GM12878 (cell line): ENCODE measurements around the gene TIMM22. TPM values are rescaled to one million over a fixed set of nuclear protein-coding genes. Genes with fewer than 3 reads are reported as not detected.

Experiments
- ATAC-seq: fragments of 200-7000 bp; cut with Tn5 transposase; 3 replicates; pipeline ENCODE4 v1.9.1; 2020; ENCODE audit warnings: mild to moderate bottlenecking, moderate library complexity
- BruUV-seq: library from RNA; stranded (reverse); fragments of 400-500 nt; replicated peaks from 2 replicates; lab custom pipeline; 2021; lab: Mats Ljungman, UMichigan
- CTCF ChIA-PET: fragments of 300-600 bp; sonication (Branson Sonifier 250); formaldehyde crosslinking; extraction: SDS; loops from one replicate; lab custom pipeline; 2021; ENCODE audit warnings: inconsistent platforms; lab: Yijun Ruan, JAX
- POLR2A ChIA-PET: fragments of 350-600 bp; formaldehyde crosslinking; extraction: SDS; loops from one replicate; lab custom pipeline; 2021; ENCODE audit warnings: inconsistent platforms; lab: Charles Lee
- RAD21 ChIA-PET: fragments of 300-600 bp; sonication (Branson Sonifier 250); formaldehyde crosslinking; loops from one replicate; lab custom pipeline; 2023; ENCODE audit warnings: antibody characterized with exemption; ENCODE audit not compliant: unreplicated experiment; lab: Charles Lee
- SMC1A ChIA-PET: fragments of 300-600 bp; sonication (Branson Sonifier 250); formaldehyde crosslinking; loops from one replicate; lab custom pipeline; 2023; ENCODE audit not compliant: unreplicated experiment, uncharacterized antibody; lab: Charles Lee
- DNase-seq: peaks from one replicate; pipeline ENCODE4 v3.0.0-alpha.2; 2011; ENCODE audit warnings: low read depth, low spot score
- FAIRE-seq: peaks from 3 replicates; lab custom pipeline; 2011; peaks lifted over from hg19 to GRCh38; lab: Jason Lieb, UNC
- H2AFZ ChIP-seq: 2 replicates; pipeline ENCODE4 v1.6.0; 2011; ENCODE audit warnings: low read depth, low read length, control low read depth; ENCODE audit not compliant: control insufficient read depth
- H3K27ac ChIP-seq: 2 replicates; pipeline ENCODE4 v1.5.1; 2011; ENCODE audit warnings: control low read depth; ENCODE audit not compliant: control insufficient read depth, insufficient read depth
- H3K27me3 ChIP-seq, 2 experiments: replicated peaks in 1 of 2; 2 replicates each; pipeline versions ENCODE4 v1.6.0 to v1.6.1; 2011; ENCODE audit warnings: low read length in 1 of 2; ENCODE audit not compliant: control insufficient read depth in 2 of 2, insufficient read depth in 2 of 2
- H3K36me3 ChIP-seq, 2 experiments: 2 replicates each; pipeline ENCODE4 v1.5.1; 2011; ENCODE audit warnings: low read length in 1 of 2; ENCODE audit not compliant: control insufficient read depth in 2 of 2, insufficient read depth in 2 of 2
- H3K4me1 ChIP-seq: 2 replicates; pipeline ENCODE4 v1.6.1; 2011; ENCODE audit warnings: mild to moderate bottlenecking, low read length, moderate library complexity, mixed read lengths; ENCODE audit not compliant: control insufficient read depth, insufficient read depth
- H3K4me2 ChIP-seq: 2 replicates; pipeline ENCODE4 v1.6.0; 2011; ENCODE audit warnings: control low read depth; ENCODE audit not compliant: control insufficient read depth, insufficient read depth
- H3K4me3 ChIP-seq: fragments of 200-600 bp; sonication (generic); 2 replicates; pipeline ENCODE4 v1.5.1; 2016
- H3K79me2 ChIP-seq: 2 replicates; pipeline ENCODE4 v1.6.0; 2011; ENCODE audit warnings: low read length; ENCODE audit not compliant: control insufficient read depth, insufficient read depth
- H3K9ac ChIP-seq: 2 replicates; pipeline ENCODE4 v1.8.0; 2011; ENCODE audit warnings: low read length, control low read depth, mixed read lengths; ENCODE audit not compliant: control insufficient read depth, insufficient read depth
- H3K9me3 ChIP-seq: replicated peaks from 3 replicates; pipeline ENCODE4 v1.5.1; 2011; ENCODE audit warnings: mild to moderate bottlenecking, low read length; ENCODE audit not compliant: control insufficient read depth, insufficient read depth
- H4K20me1 ChIP-seq: 2 replicates; pipeline ENCODE4 v1.6.0; 2011; ENCODE audit not compliant: control insufficient read depth, insufficient read depth
- CHD4 ChIP-seq: fragments of 200-600 bp; sonication (generic); IDR thresholded peaks from 2 replicates; pipeline ENCODE4 v1.6.1; 2016; ENCODE audit warnings: mild to moderate bottlenecking
- CTCF ChIP-seq, 3 experiments: IDR thresholded peaks in 2 of 3; conservative IDR thresholded peaks in 1 of 3; 2 replicates each; pipeline ENCODE4 v1.5.1; 2011; ENCODE audit warnings: low read depth in 3 of 3, low read length in 3 of 3, mild to moderate bottlenecking in 3 of 3, control low read depth in 2 of 3, moderate library complexity in 2 of 3, inconsistent platforms in 1 of 3, mixed read lengths in 1 of 3; ENCODE audit not compliant: control insufficient read depth in 2 of 3, insufficient read depth in 1 of 3; ENCODE audit errors: extremely low read depth in 1 of 3
- CUX1 ChIP-seq: IDR thresholded peaks from 2 replicates; pipeline ENCODE4 v1.6.1; 2012; ENCODE audit warnings: improper control_type of control experiment, low read depth, low read length; ENCODE audit not compliant: insufficient replicate concordance
- FOXK2 ChIP-seq: fragments of 450-650 bp; IDR thresholded peaks from 2 replicates; pipeline ENCODE4 v1.6.1; 2017; ENCODE audit warnings: mild to moderate bottlenecking, moderate library complexity
- MAX ChIP-seq: IDR thresholded peaks from 2 replicates; pipeline ENCODE4 v1.6.1; 2012; ENCODE audit warnings: low read depth, low read length, improper control_type of control experiment
- MEF2A ChIP-seq: IDR thresholded peaks from 2 replicates; pipeline ENCODE4 v1.6.1; 2011; ENCODE audit warnings: low read depth, mild to moderate bottlenecking, low read length, moderate library complexity; ENCODE audit not compliant: insufficient read depth
- ZNF24 ChIP-seq: fragments of 450-650 bp; IDR thresholded peaks from 2 replicates; pipeline ENCODE4 v1.6.1; 2017; ENCODE audit warnings: antibody characterized with exemption, mild to moderate bottlenecking
- WGBS: methylation state at CpG from one replicate; pipeline ENCODE4 v1.1.6; 2016; ENCODE audit warnings: low lambda C conversion rate; ENCODE audit not compliant: insufficient replicate concordance, insufficient coverage; ENCODE audit errors: missing lambda C conversion rate; 5-methylcytosine and 5-hydroxymethylcytosine counted together
- in situ Hi-C: fragments of 300-500 bp; cut with MboI; formaldehyde crosslinking; loops from 9 replicates; pipeline ENCODE4 v1.14.3; 2018; ENCODE audit warnings: mixed read lengths
- intact Hi-C: fragments of 100-400 bp; cut with micrococcal nuclease; formaldehyde crosslinking; loops from one replicate; pipeline ENCODE4 v1.14.2; 2022; ENCODE audit not compliant: unreplicated experiment
- polyA plus RNA-seq, 11 experiments: library from polyadenylated mRNA; depleted of rRNA in 4 of 11; unstranded in 6 of 11; stranded (reverse) in 5 of 11; fragments of >200 nt; fragmentation: Nextera tagmentation in 4 of 11; fragmentation: Illumina TruSeq in 1 of 11; extraction: Ambion mirVana in 4 of 11; extraction: Trizol in 1 of 11; gene quantifications; 1 replicate in 1 of 11; 2 replicates in 10 of 11; pipeline versions ENCODE4 v1.2.1 to v1.2.3, GENCODE V29; 2011 to 2016; ENCODE audit warnings: inconsistent platforms in 2 of 11, missing spikeins in 2 of 11, low read depth in 1 of 11
- total RNA-seq, 4 experiments: library from RNA; depleted of rRNA in 3 of 4; stranded (reverse); fragments of >200 nt in 3 of 4; fragmentation: Illumina TruSeq in 1 of 4; extraction: Trizol in 1 of 4; gene quantifications; 2 replicates each; pipeline versions ENCODE4 v1.2.1 to v1.2.3, GENCODE V29; 2013 to 2021
- TF ChIP-seq, protein P1 (sequence below): IDR thresholded peaks from 2 replicates; pipeline ENCODE4 v1.6.1; 2012; ENCODE audit warnings: low read length, inconsistent platforms
- TF ChIP-seq, protein P2 (sequence below): IDR thresholded peaks from 2 replicates; pipeline ENCODE4 v1.6.1; 2012; ENCODE audit warnings: mild to moderate bottlenecking, low read depth, low read length

Gene TIMM22
- total and polyA plus RNA-seq, 10 of the 15 experiments (the other 5 are each of a cell fraction or from before 2014, with no cell fraction given) = 4.4 to 25.0 (median 10.6) TPM

DNA sequence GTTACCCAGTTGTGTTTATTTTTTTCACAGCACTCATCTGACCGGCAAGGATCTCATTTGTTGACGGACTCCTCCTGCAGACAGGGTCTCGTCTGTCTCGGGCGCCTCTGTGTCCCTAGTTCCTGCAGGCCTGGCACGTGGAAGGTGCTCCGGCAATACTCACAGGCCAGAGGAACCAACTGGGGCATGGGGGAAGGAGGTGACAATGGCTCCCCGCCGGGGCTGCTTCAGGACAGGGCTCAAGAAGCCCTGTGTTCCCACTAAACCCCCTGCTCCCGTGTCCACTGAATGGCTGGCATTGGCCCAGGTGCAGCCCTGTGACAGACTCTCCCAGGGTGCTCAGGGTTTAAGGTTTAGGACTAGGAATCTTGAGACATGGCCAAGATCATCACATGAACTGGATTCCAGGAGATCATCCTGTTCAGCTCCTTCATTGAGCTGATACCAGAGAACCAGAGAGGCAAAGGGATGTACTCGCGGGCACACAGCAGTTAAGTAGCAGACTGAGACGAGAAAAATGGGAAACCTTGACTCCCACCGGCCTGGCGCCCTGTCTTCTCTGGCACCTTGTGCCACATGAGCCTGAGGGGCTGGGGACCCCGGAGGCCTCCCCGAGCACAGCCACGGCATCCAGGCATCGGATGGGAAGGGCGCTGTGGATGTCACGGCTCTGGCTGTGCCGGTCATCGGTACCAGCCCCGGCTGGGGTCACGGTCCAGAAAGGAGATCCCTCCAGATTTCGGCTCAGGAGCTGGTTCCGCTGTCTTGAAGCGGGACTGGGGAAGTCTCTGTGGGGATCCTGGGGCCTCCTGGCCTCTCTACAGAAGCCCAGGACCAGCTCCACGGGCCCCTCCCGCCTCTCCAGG, 29.0 kb downstream of the TIMM22 start:
- FAIRE-seq = no peak
- TF ChIP-seq MEF2A (no peak), MAX (no peak), CUX1 (no peak), CHD4 (no peak), CTCF (IDR thresholded peaks at IDR 0.05 in 2 of 3, conservative IDR thresholded peaks at IDR 0.05 in 1 of 3; ENCODE audit: control insufficient read depth in 2 of 3, extremely low read depth in 1 of 3, insufficient read depth in 1 of 3, low read depth in 3 of 3, low read length in 3 of 3) (no peak), ZNF24 (no peak), FOXK2 (no peak)
- TF ChIP-seq, protein P1, sequence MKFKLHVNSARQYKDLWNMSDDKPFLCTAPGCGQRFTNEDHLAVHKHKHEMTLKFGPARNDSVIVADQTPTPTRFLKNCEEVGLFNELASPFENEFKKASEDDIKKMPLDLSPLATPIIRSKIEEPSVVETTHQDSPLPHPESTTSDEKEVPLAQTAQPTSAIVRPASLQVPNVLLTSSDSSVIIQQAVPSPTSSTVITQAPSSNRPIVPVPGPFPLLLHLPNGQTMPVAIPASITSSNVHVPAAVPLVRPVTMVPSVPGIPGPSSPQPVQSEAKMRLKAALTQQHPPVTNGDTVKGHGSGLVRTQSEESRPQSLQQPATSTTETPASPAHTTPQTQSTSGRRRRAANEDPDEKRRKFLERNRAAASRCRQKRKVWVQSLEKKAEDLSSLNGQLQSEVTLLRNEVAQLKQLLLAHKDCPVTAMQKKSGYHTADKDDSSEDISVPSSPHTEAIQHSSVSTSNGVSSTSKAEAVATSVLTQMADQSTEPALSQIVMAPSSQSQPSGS = no peak
- TF ChIP-seq, protein P2, sequence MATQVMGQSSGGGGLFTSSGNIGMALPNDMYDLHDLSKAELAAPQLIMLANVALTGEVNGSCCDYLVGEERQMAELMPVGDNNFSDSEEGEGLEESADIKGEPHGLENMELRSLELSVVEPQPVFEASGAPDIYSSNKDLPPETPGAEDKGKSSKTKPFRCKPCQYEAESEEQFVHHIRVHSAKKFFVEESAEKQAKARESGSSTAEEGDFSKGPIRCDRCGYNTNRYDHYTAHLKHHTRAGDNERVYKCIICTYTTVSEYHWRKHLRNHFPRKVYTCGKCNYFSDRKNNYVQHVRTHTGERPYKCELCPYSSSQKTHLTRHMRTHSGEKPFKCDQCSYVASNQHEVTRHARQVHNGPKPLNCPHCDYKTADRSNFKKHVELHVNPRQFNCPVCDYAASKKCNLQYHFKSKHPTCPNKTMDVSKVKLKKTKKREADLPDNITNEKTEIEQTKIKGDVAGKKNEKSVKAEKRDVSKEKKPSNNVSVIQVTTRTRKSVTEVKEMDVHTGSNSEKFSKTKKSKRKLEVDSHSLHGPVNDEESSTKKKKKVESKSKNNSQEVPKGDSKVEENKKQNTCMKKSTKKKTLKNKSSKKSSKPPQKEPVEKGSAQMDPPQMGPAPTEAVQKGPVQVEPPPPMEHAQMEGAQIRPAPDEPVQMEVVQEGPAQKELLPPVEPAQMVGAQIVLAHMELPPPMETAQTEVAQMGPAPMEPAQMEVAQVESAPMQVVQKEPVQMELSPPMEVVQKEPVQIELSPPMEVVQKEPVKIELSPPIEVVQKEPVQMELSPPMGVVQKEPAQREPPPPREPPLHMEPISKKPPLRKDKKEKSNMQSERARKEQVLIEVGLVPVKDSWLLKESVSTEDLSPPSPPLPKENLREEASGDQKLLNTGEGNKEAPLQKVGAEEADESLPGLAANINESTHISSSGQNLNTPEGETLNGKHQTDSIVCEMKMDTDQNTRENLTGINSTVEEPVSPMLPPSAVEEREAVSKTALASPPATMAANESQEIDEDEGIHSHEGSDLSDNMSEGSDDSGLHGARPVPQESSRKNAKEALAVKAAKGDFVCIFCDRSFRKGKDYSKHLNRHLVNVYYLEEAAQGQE = no peak

More for the DNA sequence above, 29.0 kb downstream of the TIMM22 start:
- H3K4me3 ChIP-seq = no peak overlapping the region
- in situ Hi-C loops = no loop called here
- DNase-seq (no peak), ATAC-seq (no peak)
- intact Hi-C loops = no loop called here
- no peak overlapping the region for H3K4me2 ChIP-seq
- ChIA-PET CTCF (no interaction called here), RAD21 (no interaction called here), SMC1A (no interaction called here), POLR2A (interaction anchor here (0.6 kb wide), 1 partner anchor 362 kb away, joined by 3 read pairs; no protein-coding TSS in a partner anchor)
- BruUV-seq = no TSS peak
- H3K36me3 ChIP-seq = peaks cover 0 to 2% of the 10 kb centered on the region in 2 experiments; a peak in 2 of 4 replicates
- no peaks in the 10 kb centered on the region for H3K27me3 ChIP-seq
- H4K20me1 ChIP-seq = no peaks in the 10 kb centered on the region
- H3K9me3 ChIP-seq = no peaks in the 10 kb centered on the region
- H3K9ac ChIP-seq = no peak overlapping the region
- no peaks in the 10 kb centered on the region for H3K4me1 ChIP-seq
- H3K27ac ChIP-seq = no peak overlapping the region
- no peak overlapping the region for H2AFZ ChIP-seq
- 98% methylated on average over 30 of the region's 30 CpGs for WGBS
- no peaks in the 10 kb centered on the region for H3K79me2 ChIP-seq
